Measurements from ENCODE around the gene NETO2. TPM values are rescaled to one million over a fixed set of nuclear protein-coding genes. Genes with fewer than 3 reads are reported as not detected.

NETO2 gene
- total and polyA plus RNA-seq, 9 of the 15 experiments (the other 6 are each of a cell fraction or from before 2014, with no cell fraction given): 4.1 to 37.0 (median 22.2) TPM

- no peak for TF ChIP-seq ZBTB40 (IDR thresholded peaks at IDR 0.05)
- TF ChIP-seq ZBTB40 (CRISPR knock-in tag; IDR thresholded peaks at IDR 0.05): no peak
- TF ChIP-seq BDP1 (IDR thresholded peaks at IDR 0.05; ENCODE audit: insufficient read depth, insufficient read length): no peak
- no peak for TF ChIP-seq FOXJ2 (tag; IDR thresholded peaks at IDR 0.05)
- no peak for TF ChIP-seq RAD21 (CRISPR knock-in tag; conservative IDR thresholded peaks at IDR 0.05 in 1 of 2, IDR thresholded peaks at IDR 0.05 in 1 of 2)
- TF ChIP-seq DNMT1 (IDR thresholded peaks at IDR 0.05): no peak
- TF ChIP-seq POLR3G (IDR thresholded peaks at IDR 0.05; ENCODE audit: extremely low read depth, insufficient read length, insufficient replicate concordance): no peak
- no peak for TF ChIP-seq EWSR1 (IDR thresholded peaks at IDR 0.05; ENCODE audit: borderline replicate concordance, low read depth, partially characterized antibody)
- TF ChIP-seq POLR3A (IDR thresholded peaks at IDR 0.05; ENCODE audit: borderline replicate concordance, extremely low read depth, insufficient read depth, insufficient read length): no peak
- no peak for TF ChIP-seq HSF4 (CRISPR knock-in tag; IDR thresholded peaks at IDR 0.05; ENCODE audit: borderline replicate concordance)
- no peak for TF ChIP-seq CREBBP (IDR thresholded peaks at IDR 0.05; ENCODE audit: low read depth, low read length)
- no peak for TF ChIP-seq ZNF395 (CRISPR knock-in tag; IDR thresholded peaks at IDR 0.05)
These were observed 4.1 kb downstream of the NETO2 start (continued) for GRCh38 chr16:47139561-47140185.
